ENCODE measurements around the gene CDK13.

The CDK13 gene

GRCh38 chr7:40095230-40095629 is 145.2 kb downstream of the CDK13 start:
- no peak for DNase-seq (ENCODE audit: low read depth)
- no peak overlapping the region for H3K4me3 ChIP-seq (ENCODE audit: low read length)
- no peak for TF ChIP-seq CTCF (conservative IDR thresholded peaks at IDR 0.05; ENCODE audit: low read depth, low read length)

- DNase-seq (ENCODE audit: low read depth): no peak
- H3K4me3 ChIP-seq (ENCODE audit: low read length): no peak overlapping the region
- TF ChIP-seq CTCF (conservative IDR thresholded peaks at IDR 0.05; ENCODE audit: low read depth, low read length): no peak
Observed at GRCh38 chr7:40095695-40096327, 145.8 kb downstream of the CDK13 start.

GRCh38 chr7:40097728-40098127 is 147.7 kb downstream of the CDK13 start:
- DNase-seq (ENCODE audit: low read depth): no peak
- no peak for TF ChIP-seq CTCF (conservative IDR thresholded peaks at IDR 0.05; ENCODE audit: low read depth, low read length)
- no peak overlapping the region for H3K4me3 ChIP-seq (ENCODE audit: low read length)

- no peak for DNase-seq (ENCODE audit: low read depth)
- no peak for TF ChIP-seq CTCF (conservative IDR thresholded peaks at IDR 0.05; ENCODE audit: low read depth, low read length)
- H3K4me3 ChIP-seq (ENCODE audit: low read length): no peak overlapping the region
Observed at GRCh38 chr7:40098810-40099209, 148.8 kb downstream of the CDK13 start.

- DNase-seq (ENCODE audit: low read depth): no peak
- no peak for TF ChIP-seq CTCF (conservative IDR thresholded peaks at IDR 0.05; ENCODE audit: low read depth, low read length)
- no peak overlapping the region for H3K4me3 ChIP-seq (ENCODE audit: low read length)
Observed at GRCh38 chr7:40099837-40100236, 149.8 kb downstream of the CDK13 start.

GRCh38 chr7:40101201-40101600 is 151.1 kb downstream of the CDK13 start:
- no peak overlapping the region for H3K4me3 ChIP-seq (ENCODE audit: low read length)
- no peak for DNase-seq (ENCODE audit: low read depth)
- no peak for TF ChIP-seq CTCF (conservative IDR thresholded peaks at IDR 0.05; ENCODE audit: low read depth, low read length)

- DNase-seq (ENCODE audit: low read depth): no peak
- no peak overlapping the region for H3K4me3 ChIP-seq (ENCODE audit: low read length)
- TF ChIP-seq CTCF (conservative IDR thresholded peaks at IDR 0.05; ENCODE audit: low read depth, low read length): no peak
Observed at GRCh38 chr7:40102897-40103296, 152.8 kb downstream of the CDK13 start.

Measured in retinal pigment epithelial cell (primary cell).